Endodermal cell (in vitro differentiated cells): ENCODE results near the gene KAT7. TPM values are rescaled to one million over a fixed set of nuclear protein-coding genes. Genes with fewer than 3 reads are reported as not detected.

ENCODE experiments used
- DNase-seq: peaks from one replicate; pipeline ENCODE4 v3.0.0-alpha.2; 2017
- H3K27ac ChIP-seq: 2 replicates; pipeline ENCODE4 v1.5.1; 2013; ENCODE audit warnings: mild to moderate bottlenecking, low read depth, low read length, moderate library complexity
- H3K27me3 ChIP-seq: 2 replicates; pipeline ENCODE4 v1.6.1; 2013; ENCODE audit warnings: mild to moderate bottlenecking, low read length, moderate library complexity; ENCODE audit not compliant: insufficient read depth, control insufficient read depth, poor library complexity, severe bottlenecking
- H3K36me3 ChIP-seq: 2 replicates; pipeline ENCODE4 v1.7.0; 2013; ENCODE audit warnings: mild to moderate bottlenecking, low read length, moderate library complexity; ENCODE audit not compliant: control insufficient read depth, insufficient read depth
- H3K4me1 ChIP-seq: one replicate; pipeline ENCODE4 v1.7.0; 2013; ENCODE audit warnings: low read length; ENCODE audit not compliant: control insufficient read depth, insufficient read depth
- H3K4me3 ChIP-seq: 2 replicates; pipeline ENCODE4 v1.5.1; 2013; ENCODE audit warnings: mild to moderate bottlenecking, low read length, moderate library complexity
- H3K9ac ChIP-seq: 2 replicates; pipeline ENCODE4 v1.6.1; 2013; ENCODE audit warnings: mild to moderate bottlenecking, low read length, moderate library complexity; ENCODE audit not compliant: poor library complexity, severe bottlenecking; ENCODE audit errors: extremely low read depth
- H3K9me3 ChIP-seq: 2 replicates; pipeline ENCODE4 v1.6.1; 2013; ENCODE audit warnings: mild to moderate bottlenecking, low read length, moderate library complexity; ENCODE audit not compliant: control insufficient read depth
- H3K27ac Mint-ChIP-seq: 2 replicates; pipeline ENCODE4 v1.8.0; 2020; ENCODE audit warnings: mixed read lengths
- H3K27me3 Mint-ChIP-seq: 2 replicates; pipeline ENCODE4 v1.8.0; 2021; ENCODE audit warnings: mild to moderate bottlenecking, mixed read lengths; ENCODE audit not compliant: insufficient read depth
- H3K36me3 Mint-ChIP-seq: 2 replicates; pipeline ENCODE4 v1.8.0; 2020; ENCODE audit warnings: low read depth, mixed read lengths
- H3K4me1 Mint-ChIP-seq: 2 replicates; pipeline ENCODE4 v1.8.0; 2020; ENCODE audit warnings: mixed read lengths
- H3K4me3 Mint-ChIP-seq: 2 replicates; pipeline ENCODE4 v1.8.0; 2020; ENCODE audit warnings: mild to moderate bottlenecking, moderate library complexity, mixed read lengths
- H3K9me3 Mint-ChIP-seq: 2 replicates; pipeline ENCODE4 v1.8.0; 2020; ENCODE audit warnings: mild to moderate bottlenecking, mixed read lengths
- CTCF ChIP-seq: fragments of 200-600 bp; sonication (generic); conservative IDR thresholded peaks from 2 replicates; pipeline ENCODE4 v1.5.0; 2021; ENCODE audit warnings: antibody characterized with exemption, mild to moderate bottlenecking
- WGBS, 2 experiments: methylation state at CpG; one replicate each; pipeline versions ENCODE4 v1.1.5 to v1.1.7; 2013; ENCODE audit warnings: missing lambda C conversion rate in 2 of 2, mixed read lengths in 1 of 2; ENCODE audit not compliant: insufficient coverage in 1 of 2, insufficient read length in 1 of 2; 5-methylcytosine and 5-hydroxymethylcytosine counted together
- total RNA-seq, 2 donors: library from RNA; stranded (reverse); fragmentation: NEBNext Ultra II Directional in 1 of 2; extraction: Animal tissue kit (Norgen Biotek cat#: 25700) in 1 of 2; gene quantifications; 2 replicates in 1 of 2; 3 replicates in 1 of 2; pipeline ENCODE4 v1.2.1, GENCODE V29; 2021

The KAT7 gene
- total RNA-seq, 2 donors from 2014 or later = 77.8 to 80.5 TPM

- peaks cover 18% of the 10 kb centered on the region for H3K36me3 Mint-ChIP-seq
These were observed 36.0 kb upstream of the KAT7 start for GRCh38 chr17:49752508-49752907.

GRCh38 chr17:49753959-49754391 is 34.5 kb upstream of the KAT7 start:
- Histone ChIP-seq H3K9ac (no peak overlapping the region), H3K9me3 (no peaks in the 10 kb centered on the region), H3K4me1 (no peaks in the 10 kb centered on the region), H3K4me3 (no peak overlapping the region), H3K36me3 (peaks cover 7% of the 10 kb centered on the region), H3K27ac (no peak overlapping the region), H3K27me3 (no peaks in the 10 kb centered on the region)
- DNase-seq = no peak
- Mint-ChIP-seq H3K4me3 (no peak overlapping the region), H3K9me3 (no peaks in the 10 kb centered on the region), H3K36me3 (peaks cover 25% of the 10 kb centered on the region), H3K27me3 (no peaks in the 10 kb centered on the region), H3K27ac (no peak overlapping the region), H3K4me1 (no peaks in the 10 kb centered on the region)
- no peak for TF ChIP-seq CTCF
- 91 to 96% methylated on average over 7 to 8 of the region's 8 CpGs for WGBS, 2 experiments

More at GRCh38 chr17:49752508-49752907, 36.0 kb upstream of the KAT7 start:
- 95 to 100% methylated on average over 1 to 2 of the region's 3 CpGs for WGBS, 2 experiments
- H3K9me3 Mint-ChIP-seq = no peaks in the 10 kb centered on the region
- H3K9me3 ChIP-seq = no peaks in the 10 kb centered on the region
- TF ChIP-seq CTCF = no peak
- H3K27ac ChIP-seq = no peak overlapping the region
- no peaks in the 10 kb centered on the region for H3K4me1 ChIP-seq
- no peak overlapping the region for H3K27ac Mint-ChIP-seq
- no peaks in the 10 kb centered on the region for H3K27me3 ChIP-seq
- no peak for DNase-seq
- H3K4me3 ChIP-seq = no peak overlapping the region
- H3K27me3 Mint-ChIP-seq = no peaks in the 10 kb centered on the region
- peaks cover under 1% of the 10 kb centered on the region for H3K4me1 Mint-ChIP-seq
- peaks cover 3% of the 10 kb centered on the region for H3K36me3 ChIP-seq
- H3K4me3 Mint-ChIP-seq = no peak overlapping the region
- H3K9ac ChIP-seq = no peak overlapping the region

- Mint-ChIP-seq H3K27me3 (no peaks in the 10 kb centered on the region), H3K27ac (no peak overlapping the region), H3K4me3 (no peak overlapping the region), H3K4me1 (peaks cover 5% of the 10 kb centered on the region), H3K36me3 (peaks cover 18% of the 10 kb centered on the region), H3K9me3 (no peaks in the 10 kb centered on the region)
- no peaks in the 10 kb centered on the region for H3K9me3 ChIP-seq
- H3K27ac ChIP-seq = no peak overlapping the region
- 94 to 97% methylated on average over 2 to 4 of the region's 4 CpGs for WGBS, 2 experiments
- H3K4me1 ChIP-seq = no peaks in the 10 kb centered on the region
- TF ChIP-seq CTCF = no peak
- no peak overlapping the region for H3K9ac ChIP-seq
- H3K4me3 ChIP-seq = no peak overlapping the region
- no peak for DNase-seq
- H3K27me3 ChIP-seq = no peaks in the 10 kb centered on the region
- H3K36me3 ChIP-seq = peaks cover 7% of the 10 kb centered on the region
These were observed 32.7 kb upstream of the KAT7 start for GRCh38 chr17:49755663-49756283.
